CD4-positive, CD25-positive, alpha-beta regulatory T cell (primary cell): ENCODE data around the gene PDZD2. TPM values are rescaled to one million over a fixed set of nuclear protein-coding genes. Genes with fewer than 3 reads are reported as not detected.

Source experiments
- ATAC-seq, 2 donors: fragments of 150-1000 bp; cut with Tn5 transposase; one replicate each; pipeline ENCODE4 v1.10.0; 2021; ENCODE audit warnings: low read depth in 2 of 2, moderate number of reproducible peaks in 2 of 2, moderate library complexity in 1 of 2
- DNase-seq, 3 donors: peaks; one replicate each; pipeline versions ENCODE4 v3.0.0 to v3.0.0-alpha.2; 2012 to 2022; ENCODE audit warnings: mixed read lengths in 1 of 3
- H3K27ac ChIP-seq: one replicate; pipeline ENCODE4 v1.7.0; 2013; ENCODE audit warnings: mild to moderate bottlenecking, low read length; ENCODE audit not compliant: insufficient read depth, poor library complexity, severe bottlenecking
- H3K27me3 ChIP-seq: one replicate; pipeline ENCODE4 v1.7.0; 2013; ENCODE audit warnings: low read length; ENCODE audit not compliant: control insufficient read depth, insufficient read depth
- H3K36me3 ChIP-seq: one replicate; pipeline ENCODE4 v1.7.0; 2013; ENCODE audit warnings: mild to moderate bottlenecking, low read length, moderate library complexity; ENCODE audit not compliant: control insufficient read depth, insufficient read depth
- H3K4me1 ChIP-seq: 2 replicates; pipeline ENCODE4 v1.7.0; 2013; ENCODE audit warnings: mild to moderate bottlenecking, low read length; ENCODE audit not compliant: insufficient read depth, control insufficient read depth, poor library complexity, severe bottlenecking
- H3K4me3 ChIP-seq: one replicate; pipeline ENCODE4 v1.7.0; 2013; ENCODE audit warnings: low read depth, mild to moderate bottlenecking, low read length, moderate library complexity
- H3K9me3 ChIP-seq, 2 experiments: 1 replicate in 1 of 2; 2 replicates in 1 of 2; pipeline ENCODE4 v1.7.0; 2013; ENCODE audit warnings: low read length in 2 of 2, mild to moderate bottlenecking in 1 of 2, moderate library complexity in 1 of 2; ENCODE audit not compliant: control insufficient read depth in 2 of 2
- H3K27ac Mint-ChIP-seq, 3 donors: one replicate each; pipeline ENCODE4 v1.8.0; 2020 to 2022; ENCODE audit warnings: mild to moderate bottlenecking in 3 of 3, mixed read lengths in 3 of 3, moderate library complexity in 2 of 3
- H3K27me3 Mint-ChIP-seq: one replicate; pipeline ENCODE4 v1.8.0; 2022; ENCODE audit warnings: mild to moderate bottlenecking, mixed read lengths
- H3K36me3 Mint-ChIP-seq: one replicate; pipeline ENCODE4 v1.8.0; 2020; ENCODE audit warnings: mixed read lengths
- H3K4me1 Mint-ChIP-seq, 4 donors: one replicate each; pipeline ENCODE4 v1.8.0; 2020 to 2022; ENCODE audit warnings: mixed read lengths in 4 of 4, mild to moderate bottlenecking in 1 of 4
- H3K4me3 Mint-ChIP-seq, 4 donors: one replicate each; pipeline ENCODE4 v1.8.0; 2020 to 2022; ENCODE audit warnings: mild to moderate bottlenecking in 4 of 4, mixed read lengths in 4 of 4, moderate library complexity in 3 of 4
- H3K9me3 Mint-ChIP-seq, 7 donors: one replicate each; pipeline ENCODE4 v1.8.0; 2020 to 2022; ENCODE audit warnings: mixed read lengths in 7 of 7, mild to moderate bottlenecking in 3 of 7, moderate library complexity in 2 of 7
- polyA plus RNA-seq, 4 donors: library from polyadenylated mRNA; unstranded; fragments of 300-500 nt; fragmentation: Illumina TruSeq; gene quantifications; one replicate each; pipeline ENCODE4 v1.2.3, GENCODE V29; 2021
- total RNA-seq: library from RNA; stranded (reverse); gene quantifications from one replicate; pipeline ENCODE4 v1.2.3, GENCODE V29; 2022

PDZD2 gene
- total and polyA plus RNA-seq, 5 donors from 2014 or later: 0.06 to 1.3 (median 0.25) TPM

DNA sequence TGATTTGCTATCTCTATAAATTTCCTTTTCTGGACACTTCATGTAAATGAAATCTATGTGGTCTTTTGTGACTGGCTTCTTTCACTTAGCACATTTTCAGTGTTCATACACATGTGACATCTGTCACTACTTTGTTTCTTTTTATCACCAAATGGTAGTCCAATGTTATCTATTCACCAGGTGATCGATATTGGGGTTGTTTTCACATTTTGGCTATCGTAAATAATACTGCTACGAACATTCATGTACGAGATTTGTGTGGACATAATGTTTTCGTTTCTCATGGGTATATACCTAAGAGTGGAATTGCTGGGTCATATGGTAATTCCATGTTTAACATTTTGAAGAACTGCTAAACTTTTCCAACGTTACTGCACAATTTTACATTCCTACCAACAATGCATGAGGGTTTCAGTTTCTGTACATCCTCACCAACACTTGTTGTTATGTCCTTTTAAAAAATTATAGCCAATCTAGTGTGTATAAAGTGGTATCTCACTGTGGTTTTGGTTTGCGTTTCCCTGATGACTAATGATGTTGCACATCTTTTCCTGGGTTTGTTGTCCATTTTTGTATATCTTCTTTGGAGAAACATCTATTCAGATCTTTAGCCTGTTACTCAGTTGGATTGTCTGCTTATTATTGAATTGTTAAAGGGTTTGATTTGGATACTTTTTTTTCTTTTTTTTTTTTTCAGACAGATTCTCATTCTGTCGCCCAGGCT, 263.0 kb downstream of the PDZD2 start:
- peaks cover 11% of the 10 kb centered on the region for H3K27me3 Mint-ChIP-seq
- no peak for ATAC-seq
- peak overlapping the region in 1 of 3 donors; percentile 2 for H3K27ac Mint-ChIP-seq

DNA sequence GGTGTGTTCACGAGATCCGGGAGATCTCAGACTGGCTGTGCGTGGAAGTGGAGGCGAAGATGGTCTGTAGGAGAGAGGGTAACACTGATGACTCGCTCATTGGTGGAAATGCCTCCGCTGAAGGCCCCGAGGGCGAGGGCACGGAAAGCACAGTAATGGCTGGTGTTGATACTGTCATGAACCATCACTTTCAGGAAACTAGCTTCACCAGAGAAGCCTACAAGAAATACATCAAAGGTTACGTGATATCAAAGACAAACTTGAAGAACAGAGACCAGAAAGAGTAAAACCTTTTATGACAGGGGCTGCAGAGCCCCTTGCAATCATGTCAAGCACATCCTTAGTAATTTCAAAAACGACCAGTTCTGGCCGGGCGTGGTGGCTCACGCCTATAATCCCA, 269.5 kb downstream of the PDZD2 start:
- Mint-ChIP-seq H3K4me3 (no peak overlapping the region), H3K9me3 (peaks cover 0 to 3% (median 0%) of the 10 kb centered on the region in 7 donors), H3K27me3 (peaks cover 6% of the 10 kb centered on the region), H3K36me3 (no peaks in the 10 kb centered on the region), H3K4me1 (no peaks in the 10 kb centered on the region), H3K27ac (no peak overlapping the region)
- H3K4me1 ChIP-seq: no peaks in the 10 kb centered on the region
- no peaks in the 10 kb centered on the region for H3K9me3 ChIP-seq
- no peak overlapping the region for H3K27ac ChIP-seq
- DNase-seq: no peak
- H3K36me3 ChIP-seq: no peaks in the 10 kb centered on the region
- no peaks in the 10 kb centered on the region for H3K27me3 ChIP-seq
- ATAC-seq: no peak
- no peak overlapping the region for H3K4me3 ChIP-seq

More for the DNA sequence above, 263.0 kb downstream of the PDZD2 start:
- no peaks in the 10 kb centered on the region for H3K36me3 ChIP-seq
- H3K4me3 ChIP-seq: no peak overlapping the region
- no peaks in the 10 kb centered on the region for H3K9me3 ChIP-seq
- peaks cover 0 to 2% (median 0%) of the 10 kb centered on the region in 7 donors for H3K9me3 Mint-ChIP-seq
- no peaks in the 10 kb centered on the region for H3K27me3 ChIP-seq
- H3K4me1 Mint-ChIP-seq: no peaks in the 10 kb centered on the region
- no peaks in the 10 kb centered on the region for H3K4me1 ChIP-seq
- H3K27ac ChIP-seq: no peak overlapping the region
- peak overlapping the region in 1 of 4 donors; percentile 32 for H3K4me3 Mint-ChIP-seq
- H3K36me3 Mint-ChIP-seq: no peaks in the 10 kb centered on the region
- DNase-seq: no peak

DNA sequence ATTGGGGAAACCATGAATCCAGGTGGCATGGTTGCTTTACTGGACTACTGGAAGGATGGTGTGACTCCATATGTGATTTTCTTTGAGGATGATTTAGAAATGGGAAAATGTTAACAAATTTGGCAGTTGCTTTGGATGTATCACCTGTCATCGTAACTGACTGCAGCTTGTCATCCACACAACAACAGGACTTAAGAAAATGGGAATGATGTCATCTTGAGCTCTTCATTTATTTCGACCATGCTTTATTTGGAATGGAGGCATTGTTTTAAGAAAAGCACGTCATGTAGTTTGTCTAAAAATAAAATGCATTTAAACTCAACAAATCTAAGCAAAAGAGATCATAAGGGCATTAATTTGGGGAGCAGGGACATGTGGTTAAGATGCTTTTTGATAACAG, 270.1 kb downstream of the PDZD2 start:
- no peaks in the 10 kb centered on the region for H3K9me3 ChIP-seq
- Mint-ChIP-seq H3K4me3 (no peak overlapping the region), H3K27ac (no peak overlapping the region), H3K27me3 (peaks cover 1% of the 10 kb centered on the region), H3K36me3 (no peaks in the 10 kb centered on the region), H3K4me1 (no peaks in the 10 kb centered on the region), H3K9me3 (peaks cover 0 to 3% (median 0%) of the 10 kb centered on the region in 7 donors)
- H3K36me3 ChIP-seq: no peaks in the 10 kb centered on the region
- H3K27ac ChIP-seq: no peak overlapping the region
- no peaks in the 10 kb centered on the region for H3K27me3 ChIP-seq
- DNase-seq (no peak), ATAC-seq (no peak)
- no peak overlapping the region for H3K4me3 ChIP-seq
- H3K4me1 ChIP-seq: no peaks in the 10 kb centered on the region

DNA sequence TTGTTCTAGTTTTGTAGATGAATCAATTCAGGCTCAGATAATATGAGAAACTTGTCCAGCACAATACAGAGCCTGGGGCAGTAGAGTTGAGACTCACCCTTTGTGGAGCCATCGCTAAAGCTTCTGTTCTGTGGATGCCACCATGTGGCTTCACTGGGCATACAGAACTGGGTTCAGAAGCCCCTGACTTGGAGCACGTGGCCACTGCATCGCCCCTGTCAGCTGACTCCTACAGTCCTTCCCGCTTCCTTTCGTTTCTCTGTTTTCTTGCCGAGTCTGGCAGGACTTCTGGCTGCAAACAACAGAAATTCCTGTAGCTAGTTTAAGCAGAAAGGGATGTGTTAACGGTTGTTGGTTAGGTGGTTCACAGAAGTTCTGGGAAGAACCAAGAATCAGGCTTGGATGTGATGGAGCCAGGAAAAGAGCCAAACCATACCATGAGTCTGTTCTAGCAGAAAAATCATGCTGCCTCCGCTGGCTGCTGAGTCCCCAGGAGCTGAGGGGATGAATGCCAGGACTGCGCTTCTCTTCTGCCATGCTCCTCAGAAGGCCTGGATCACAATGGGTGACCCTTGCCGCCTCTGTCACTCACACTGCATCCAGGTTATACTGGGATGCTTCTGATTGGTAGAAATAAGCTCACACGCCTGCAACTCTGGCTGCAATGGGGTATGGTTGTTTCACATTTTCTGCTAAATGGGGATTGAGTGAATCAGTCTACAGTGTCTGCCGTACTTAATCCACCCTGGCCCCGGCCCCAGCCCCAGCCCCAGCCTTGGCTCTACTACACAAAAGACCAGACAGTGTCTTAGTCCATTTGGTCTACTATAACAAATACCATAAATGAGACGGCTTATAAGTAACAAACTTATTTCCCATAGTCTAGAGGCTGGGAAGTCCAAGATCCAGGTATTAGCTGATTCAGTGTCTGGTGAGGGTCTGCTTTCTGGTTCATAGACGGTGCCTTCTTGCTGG, 272.6 kb downstream of the PDZD2 start:
- H3K9me3 ChIP-seq: no peaks in the 10 kb centered on the region
- H3K36me3 ChIP-seq: no peaks in the 10 kb centered on the region
- peaks cover 0 to 3% (median 0%) of the 10 kb centered on the region in 7 donors for H3K9me3 Mint-ChIP-seq
- H3K27me3 Mint-ChIP-seq: peaks cover 4% of the 10 kb centered on the region
- H3K4me1 Mint-ChIP-seq: no peaks in the 10 kb centered on the region
- no peak for DNase-seq
- H3K4me3 Mint-ChIP-seq: no peak overlapping the region
- H3K27ac ChIP-seq: no peak overlapping the region
- no peaks in the 10 kb centered on the region for H3K36me3 Mint-ChIP-seq
- no peak overlapping the region for H3K27ac Mint-ChIP-seq
- no peaks in the 10 kb centered on the region for H3K4me1 ChIP-seq
- H3K27me3 ChIP-seq: no peaks in the 10 kb centered on the region
- no peak for ATAC-seq
- no peak overlapping the region for H3K4me3 ChIP-seq

DNA sequence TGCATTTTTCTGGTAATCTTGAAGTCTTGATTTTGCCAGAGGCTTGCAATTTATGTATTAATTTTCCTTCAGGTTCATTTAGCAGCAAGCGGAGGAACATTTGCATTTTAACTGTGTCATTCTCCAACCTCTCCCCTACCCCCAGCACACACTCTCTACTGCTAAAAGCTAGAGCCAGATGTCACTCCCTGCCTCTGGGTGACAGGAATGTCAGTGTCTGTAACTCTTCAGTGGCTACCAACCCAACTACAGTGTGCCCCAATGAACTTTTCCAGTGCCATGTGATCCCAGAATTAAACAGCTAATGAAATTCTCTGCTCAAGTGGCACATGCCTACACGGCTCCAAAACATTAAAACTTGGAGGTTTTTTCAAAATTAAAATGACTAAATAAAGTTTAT, 274.9 kb downstream of the PDZD2 start:
- Mint-ChIP-seq H3K9me3 (peaks cover 0 to 3% (median 0%) of the 10 kb centered on the region in 7 donors), H3K27me3 (peaks cover 4% of the 10 kb centered on the region), H3K36me3 (no peaks in the 10 kb centered on the region), H3K27ac (no peak overlapping the region), H3K4me3 (no peak overlapping the region), H3K4me1 (no peaks in the 10 kb centered on the region)
- ATAC-seq (no peak), DNase-seq (no peak)
- Histone ChIP-seq H3K4me3 (no peak overlapping the region), H3K9me3 (no peaks in the 10 kb centered on the region), H3K36me3 (no peaks in the 10 kb centered on the region), H3K4me1 (no peaks in the 10 kb centered on the region), H3K27ac (no peak overlapping the region), H3K27me3 (no peaks in the 10 kb centered on the region)

DNA sequence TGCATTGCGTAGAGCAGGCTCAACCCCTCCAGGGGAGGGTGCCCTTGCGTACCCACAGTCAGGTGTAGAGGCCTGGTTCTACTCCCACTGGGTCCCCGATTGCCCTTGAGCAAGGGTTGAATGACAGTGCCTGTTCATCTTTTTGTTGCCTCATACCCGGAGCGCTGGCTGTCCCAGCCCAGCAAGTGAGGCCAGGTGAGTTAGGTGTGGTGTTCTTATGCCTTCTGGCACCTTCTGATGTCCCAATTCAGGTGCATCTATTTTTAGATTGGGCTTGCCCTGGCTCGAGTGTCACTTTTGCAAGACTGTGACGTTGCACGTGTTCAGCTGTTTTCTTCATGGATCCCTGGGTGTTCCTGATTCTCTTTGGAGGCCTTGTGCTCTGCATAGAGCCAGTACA, 277.4 kb downstream of the PDZD2 start:
- Mint-ChIP-seq H3K36me3 (no peaks in the 10 kb centered on the region), H3K27me3 (peaks cover 4% of the 10 kb centered on the region), H3K9me3 (peaks cover 0 to 3% (median 0%) of the 10 kb centered on the region in 7 donors), H3K4me1 (no peaks in the 10 kb centered on the region), H3K27ac (no peak overlapping the region), H3K4me3 (no peak overlapping the region)
- no peak overlapping the region for H3K27ac ChIP-seq
- no peak for DNase-seq
- no peaks in the 10 kb centered on the region for H3K4me1 ChIP-seq
- no peaks in the 10 kb centered on the region for H3K36me3 ChIP-seq
- H3K9me3 ChIP-seq: no peaks in the 10 kb centered on the region
- no peak for ATAC-seq
- no peak overlapping the region for H3K4me3 ChIP-seq
- no peaks in the 10 kb centered on the region for H3K27me3 ChIP-seq

DNA sequence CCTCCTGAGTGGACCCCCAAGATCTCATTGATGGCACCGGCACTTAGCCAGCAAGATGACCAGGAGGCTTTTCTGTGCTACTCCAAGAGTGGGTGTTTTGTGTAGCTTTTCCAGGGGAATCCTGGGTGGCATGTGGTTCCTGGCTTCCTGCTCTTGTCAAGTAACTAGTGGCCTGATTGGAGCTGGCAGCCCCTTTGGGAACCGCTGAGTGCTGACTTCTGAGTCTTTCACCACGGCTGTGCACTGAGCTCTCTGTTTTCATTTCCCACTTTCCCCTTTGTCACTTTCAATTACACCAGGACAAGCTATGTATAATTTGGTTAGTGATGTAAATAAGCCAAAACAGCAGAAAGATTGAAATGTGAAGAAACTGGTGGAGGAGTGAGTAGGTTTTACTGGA, 279.8 kb downstream of the PDZD2 start:
- Mint-ChIP-seq H3K36me3 (no peaks in the 10 kb centered on the region), H3K27me3 (peaks cover 4% of the 10 kb centered on the region), H3K27ac (no peak overlapping the region), H3K9me3 (peaks cover 0 to 3% (median 0%) of the 10 kb centered on the region in 7 donors), H3K4me1 (no peaks in the 10 kb centered on the region), H3K4me3 (no peak overlapping the region)
- Histone ChIP-seq H3K4me3 (no peak overlapping the region), H3K36me3 (no peaks in the 10 kb centered on the region), H3K9me3 (no peaks in the 10 kb centered on the region), H3K4me1 (no peaks in the 10 kb centered on the region), H3K27me3 (no peaks in the 10 kb centered on the region), H3K27ac (no peak overlapping the region)
- ATAC-seq: no peak
- no peak for DNase-seq
